T-helper 9 cell (primary cell): ENCODE results near the gene IMMP2L.

Experiments
- DNase-seq: peaks from one replicate; pipeline ENCODE4 v3.0.0-alpha.2; 2020

IMMP2L gene

GRCh38 chr7:111059833-111060232 is 502.5 kb downstream of the IMMP2L start:
- no peak for DNase-seq

GRCh38 chr7:111057066-111057465 is 505.2 kb downstream of the IMMP2L start:
- no peak for DNase-seq

GRCh38 chr7:111056371-111056770 is 505.9 kb downstream of the IMMP2L start:
- DNase-seq: no peak

GRCh38 chr7:111053035-111053434 is 509.3 kb downstream of the IMMP2L start:
- no peak for DNase-seq

DNA sequence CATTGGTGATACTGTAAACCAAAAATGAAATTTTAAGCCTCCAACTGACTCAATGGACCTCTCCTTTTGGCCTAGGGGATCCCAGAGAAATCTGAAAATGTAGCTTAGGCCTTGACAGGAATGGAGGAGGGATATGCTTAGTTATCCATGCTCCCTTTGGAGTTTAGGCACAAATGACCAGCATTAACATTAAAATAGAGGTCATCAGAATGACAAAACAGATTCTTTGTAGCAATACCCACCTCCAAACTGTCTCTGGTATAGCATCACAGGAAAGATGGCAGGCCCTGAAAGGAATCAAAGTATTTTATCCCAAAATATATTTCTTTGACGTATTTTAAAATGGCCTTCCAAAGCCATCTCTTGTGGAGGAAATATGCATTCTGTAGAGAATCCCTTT is 510.5 kb downstream of the IMMP2L start:
- no peak for DNase-seq

- no peak for DNase-seq
Observed at GRCh38 chr7:111050875-111051416, 511.3 kb downstream of the IMMP2L start.

- DNase-seq: no peak
Observed at GRCh38 chr7:111049971-111050680, 512.2 kb downstream of the IMMP2L start.

DNA sequence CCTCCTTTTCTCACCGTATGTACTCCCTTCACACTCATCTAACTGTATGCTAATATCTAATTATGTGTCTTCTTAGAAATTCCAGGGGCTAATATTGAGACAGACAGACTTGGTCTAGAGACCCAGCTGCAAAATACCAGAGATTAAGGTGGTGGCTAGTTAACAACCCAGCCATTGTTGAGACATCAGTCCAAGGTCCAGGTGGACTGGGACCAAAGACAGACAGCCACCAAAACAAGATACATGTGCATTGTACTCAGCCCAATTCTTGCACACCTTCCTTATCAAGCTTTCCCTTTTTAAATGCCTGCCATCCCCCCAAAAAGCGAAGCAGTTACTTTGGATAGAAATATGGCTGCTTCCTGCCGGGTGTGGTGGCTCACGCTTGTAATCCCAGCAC is 514.7 kb downstream of the IMMP2L start:
- DNase-seq: no peak

GRCh38 chr7:111045449-111045848 is 516.8 kb downstream of the IMMP2L start:
- DNase-seq: no peak

GRCh38 chr7:111043561-111043960 is 518.7 kb downstream of the IMMP2L start:
- no peak for DNase-seq

- no peak for DNase-seq
Observed at GRCh38 chr7:111042842-111043241, 519.5 kb downstream of the IMMP2L start.

DNA sequence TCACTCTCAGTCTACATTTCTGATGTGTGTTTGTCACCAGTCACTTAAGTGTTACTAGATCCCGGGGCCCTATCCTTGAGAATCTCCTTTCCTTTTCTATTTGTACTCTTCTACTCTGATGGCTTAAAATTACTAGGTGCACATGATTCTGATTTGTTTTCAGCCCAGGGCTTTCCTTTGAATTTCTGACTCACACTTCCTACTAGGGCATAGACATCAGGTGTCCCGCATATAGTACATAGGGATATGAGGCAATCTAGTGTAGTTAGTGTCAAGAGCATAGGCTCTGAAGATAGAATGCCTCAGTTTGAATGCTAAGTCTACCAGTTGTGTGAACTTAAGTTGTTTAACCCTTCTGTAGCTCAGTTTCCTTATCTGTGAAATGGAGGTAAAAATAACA is 520.7 kb downstream of the IMMP2L start:
- no peak for DNase-seq

DNA sequence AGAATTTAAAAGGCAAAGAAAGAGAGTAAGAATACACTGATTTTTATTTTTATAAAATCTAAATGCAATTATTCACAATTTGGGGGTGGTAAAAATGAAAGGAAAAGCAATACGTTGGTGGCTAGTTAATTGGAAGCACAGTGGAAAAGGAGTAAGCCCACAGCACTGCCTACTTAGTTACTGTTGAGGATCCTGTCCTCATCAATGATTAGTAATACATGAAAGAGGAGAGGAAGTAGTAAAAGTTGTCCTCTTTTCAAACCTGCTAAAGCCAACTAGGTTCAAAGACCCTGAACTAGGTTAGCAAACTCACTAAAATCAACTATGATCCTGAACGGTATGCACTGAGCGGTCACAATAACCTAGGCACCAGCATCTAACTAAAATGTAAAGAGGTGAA is 524.1 kb downstream of the IMMP2L start:
- DNase-seq: no peak

- no peak for DNase-seq
Observed at GRCh38 chr7:111031916-111032315, 530.4 kb downstream of the IMMP2L start.

DNA sequence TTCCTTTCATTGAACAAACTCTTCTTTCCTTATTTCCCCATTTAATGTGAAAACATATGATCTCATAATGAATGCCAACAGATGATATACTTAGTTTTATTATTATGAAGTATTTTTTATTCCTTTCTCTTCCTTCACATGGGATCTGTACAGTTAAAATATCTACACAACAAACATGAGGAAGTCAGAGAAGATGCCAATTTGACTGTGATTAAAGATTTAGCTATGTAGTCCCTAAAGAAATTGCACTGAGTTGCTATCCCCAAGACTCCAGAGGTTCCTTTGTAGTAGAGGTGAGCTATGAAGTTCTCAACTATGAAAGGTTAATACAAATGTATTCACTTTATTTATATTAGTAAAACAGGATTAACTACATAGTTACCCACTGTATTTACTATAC is 532.0 kb downstream of the IMMP2L start:
- no peak for DNase-seq

GRCh38 chr7:111029574-111030251 is 532.6 kb downstream of the IMMP2L start:
- no peak for DNase-seq

GRCh38 chr7:111029141-111029572 is 533.1 kb downstream of the IMMP2L start:
- DNase-seq: no peak

GRCh38 chr7:111027396-111027795 is 534.9 kb downstream of the IMMP2L start:
- no peak for DNase-seq

- DNase-seq: no peak
Observed at GRCh38 chr7:111026806-111027205, 535.5 kb downstream of the IMMP2L start.

GRCh38 chr7:111026343-111026742 is 535.9 kb downstream of the IMMP2L start:
- no peak for DNase-seq

- DNase-seq: no peak
Observed at GRCh38 chr7:111025006-111025405, 537.3 kb downstream of the IMMP2L start.

GRCh38 chr7:111018960-111019736 is 543.1 kb downstream of the IMMP2L start:
- no peak for DNase-seq

DNA sequence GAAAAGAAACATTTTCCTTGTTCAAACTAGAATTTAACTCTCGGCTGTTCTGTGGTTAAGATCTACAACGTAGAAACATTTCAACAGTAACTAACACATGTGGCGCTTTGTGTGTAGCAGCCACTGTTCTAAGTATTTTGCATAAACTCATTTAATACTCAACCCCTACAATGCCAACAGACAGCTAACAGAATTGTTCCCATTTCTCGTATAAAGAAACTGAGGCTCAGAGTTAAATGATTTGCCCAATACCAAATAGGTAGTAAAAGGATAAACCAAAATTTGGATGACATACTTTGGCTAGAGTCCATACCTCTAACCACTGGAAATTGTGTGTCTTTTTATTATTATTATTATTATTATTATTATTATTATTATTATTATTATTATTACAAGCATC is 543.8 kb downstream of the IMMP2L start:
- DNase-seq: no peak

- DNase-seq: no peak
Observed at GRCh38 chr7:111014079-111014478, 548.2 kb downstream of the IMMP2L start.
